RWPE2 (cell line): ENCODE data around the gene MPO.

ENCODE experiments used
- ATAC-seq: fragments of 200-7000 bp; cut with Tn5 transposase; 3 replicates; pipeline ENCODE4 v1.9.1; 2021; ENCODE audit warnings: low read depth
- DNase-seq: peaks from one replicate; pipeline ENCODE4 v3.0.0-alpha.2; 2020; ENCODE audit warnings: low spot score
- H3K27ac ChIP-seq: fragments of 450-650 bp; 2 replicates; pipeline ENCODE4 v1.5.1; 2017; ENCODE audit warnings: mild to moderate bottlenecking; ENCODE audit not compliant: poor library complexity, severe bottlenecking
- H3K27me3 ChIP-seq: fragments of 250-450 bp; sonication (Bioruptor Pico); 2 replicates; pipeline ENCODE4 v1.5.1; 2021; ENCODE audit warnings: mild to moderate bottlenecking, moderate library complexity; ENCODE audit not compliant: insufficient read depth, poor library complexity, severe bottlenecking
- H3K36me3 ChIP-seq: fragments of 250-450 bp; sonication (Bioruptor Pico); 2 replicates; pipeline ENCODE4 v1.5.1; 2020; ENCODE audit warnings: low read depth, mild to moderate bottlenecking, moderate library complexity
- H3K4me1 ChIP-seq: fragments of 250-450 bp; sonication (Bioruptor Pico); 2 replicates; pipeline ENCODE4 v1.5.1; 2021; ENCODE audit warnings: mild to moderate bottlenecking, moderate library complexity; ENCODE audit not compliant: insufficient read depth, poor library complexity, severe bottlenecking
- H3K4me3 ChIP-seq: fragments of 250-450 bp; sonication (Bioruptor Pico); 2 replicates; pipeline ENCODE4 v1.5.1; 2021; ENCODE audit warnings: mild to moderate bottlenecking, moderate library complexity; ENCODE audit not compliant: severe bottlenecking
- H3K9me3 ChIP-seq: fragments of 250-450 bp; sonication (Bioruptor Pico); 2 replicates; pipeline ENCODE4 v1.5.1; 2021; ENCODE audit warnings: mild to moderate bottlenecking, moderate library complexity; ENCODE audit not compliant: severe bottlenecking
- CTCF ChIP-seq: fragments of 450-650 bp; IDR thresholded peaks from one replicate; pipeline ENCODE4 v1.5.1; 2017; ENCODE audit warnings: mild to moderate bottlenecking, moderate library complexity; ENCODE audit not compliant: poor library complexity, severe bottlenecking

MPO gene

DNA sequence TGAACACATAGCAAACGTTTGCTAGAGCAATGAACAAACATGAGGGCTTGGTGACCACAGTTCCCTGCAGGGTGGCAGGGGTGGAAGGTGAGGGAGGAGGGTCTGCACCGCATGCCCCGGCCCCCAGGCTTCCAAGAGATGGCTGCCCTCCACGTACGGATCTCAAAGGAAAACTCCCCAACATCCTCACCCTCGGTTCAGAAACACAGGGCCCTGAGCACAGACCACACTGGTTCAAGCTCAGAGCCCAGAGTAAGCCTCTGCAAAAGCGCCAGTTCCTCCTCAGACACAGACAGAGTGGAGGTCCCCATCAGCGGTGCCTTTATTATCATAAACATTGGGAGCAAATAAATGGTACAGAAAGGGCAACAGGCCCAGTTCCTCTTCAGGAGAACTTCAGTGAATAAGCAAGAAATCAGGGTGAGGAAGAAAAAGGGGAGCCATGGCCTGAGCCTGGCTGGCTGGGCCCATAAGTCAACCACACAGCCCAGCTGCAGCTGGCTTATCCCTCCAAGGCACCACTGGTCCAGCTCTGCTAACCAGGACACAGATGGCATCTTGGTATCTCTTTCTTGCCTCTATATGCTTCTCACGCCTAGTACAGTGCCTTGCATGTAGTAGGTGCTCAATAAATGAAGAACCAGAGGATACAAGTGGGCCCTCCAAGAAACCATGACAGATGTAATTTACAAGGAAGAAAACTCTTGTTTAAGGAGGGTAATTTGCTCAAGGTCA lies 11.0 kb downstream of the MPO start:
- TF ChIP-seq CTCF: no peak
- no peak overlapping the region for H3K4me3 ChIP-seq

DNA sequence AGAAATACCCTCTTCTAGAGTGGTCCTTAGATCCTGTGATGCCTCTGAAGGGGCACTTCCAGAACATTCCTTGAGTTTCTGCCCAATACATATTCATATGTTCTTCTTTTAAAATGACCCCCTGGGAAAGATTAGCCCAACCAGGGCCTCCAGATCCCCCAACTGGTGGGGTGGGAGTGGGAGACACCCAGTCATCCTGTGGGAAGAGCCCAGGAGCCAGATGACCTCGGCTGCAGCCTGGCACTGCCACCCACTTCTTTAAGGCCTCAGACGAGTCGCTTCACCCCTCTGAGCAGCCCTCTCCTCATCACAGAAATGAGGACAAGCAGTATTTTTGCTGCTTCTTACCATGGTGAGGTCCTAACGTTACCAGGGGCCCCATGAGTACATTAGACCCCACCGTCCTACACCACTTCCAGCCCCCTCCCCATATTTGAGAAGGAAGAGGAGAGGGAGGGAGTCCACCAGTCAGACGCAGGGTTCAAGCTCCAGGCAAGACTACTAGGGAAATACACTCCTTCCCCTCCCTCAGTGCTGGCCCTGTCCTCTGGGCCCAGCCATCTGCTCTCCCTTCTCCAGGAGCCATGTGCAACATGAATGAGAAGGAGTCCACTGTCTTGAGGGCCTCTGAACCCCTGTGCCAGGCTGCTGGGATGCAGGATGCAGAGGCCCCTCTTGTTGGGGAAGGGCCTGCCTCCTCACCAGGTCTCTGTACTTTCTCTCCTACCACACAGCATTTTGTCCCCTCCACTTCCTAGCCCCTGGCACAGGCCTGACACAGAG lies 11.8 kb downstream of the MPO start:
- Histone ChIP-seq H3K4me1 (no peaks in the 10 kb centered on the region), H3K4me3 (no peak overlapping the region), H3K36me3 (no peaks in the 10 kb centered on the region), H3K27me3 (peaks cover 17% of the 10 kb centered on the region), H3K9me3 (no peaks in the 10 kb centered on the region), H3K27ac (no peak overlapping the region)
- ATAC-seq (no peak), DNase-seq (no peak)
- no peak for TF ChIP-seq CTCF

More for the DNA sequence above, 11.0 kb downstream of the MPO start:
- no peaks in the 10 kb centered on the region for H3K9me3 ChIP-seq
- H3K4me1 ChIP-seq: no peaks in the 10 kb centered on the region
- peaks cover 9% of the 10 kb centered on the region for H3K27me3 ChIP-seq
- no peak overlapping the region for H3K27ac ChIP-seq
- DNase-seq (no peak), ATAC-seq (no peak)
- no peaks in the 10 kb centered on the region for H3K36me3 ChIP-seq

- Histone ChIP-seq H3K4me3 (no peak overlapping the region), H3K4me1 (no peaks in the 10 kb centered on the region), H3K27ac (no peak overlapping the region), H3K9me3 (no peaks in the 10 kb centered on the region), H3K36me3 (no peaks in the 10 kb centered on the region), H3K27me3 (peaks cover 23% of the 10 kb centered on the region)
- DNase-seq: no peak
- TF ChIP-seq CTCF: no peak
- ATAC-seq: no peak
Measured at GRCh38 chr17:58268326-58268725, 12.4 kb downstream of the MPO start.

DNA sequence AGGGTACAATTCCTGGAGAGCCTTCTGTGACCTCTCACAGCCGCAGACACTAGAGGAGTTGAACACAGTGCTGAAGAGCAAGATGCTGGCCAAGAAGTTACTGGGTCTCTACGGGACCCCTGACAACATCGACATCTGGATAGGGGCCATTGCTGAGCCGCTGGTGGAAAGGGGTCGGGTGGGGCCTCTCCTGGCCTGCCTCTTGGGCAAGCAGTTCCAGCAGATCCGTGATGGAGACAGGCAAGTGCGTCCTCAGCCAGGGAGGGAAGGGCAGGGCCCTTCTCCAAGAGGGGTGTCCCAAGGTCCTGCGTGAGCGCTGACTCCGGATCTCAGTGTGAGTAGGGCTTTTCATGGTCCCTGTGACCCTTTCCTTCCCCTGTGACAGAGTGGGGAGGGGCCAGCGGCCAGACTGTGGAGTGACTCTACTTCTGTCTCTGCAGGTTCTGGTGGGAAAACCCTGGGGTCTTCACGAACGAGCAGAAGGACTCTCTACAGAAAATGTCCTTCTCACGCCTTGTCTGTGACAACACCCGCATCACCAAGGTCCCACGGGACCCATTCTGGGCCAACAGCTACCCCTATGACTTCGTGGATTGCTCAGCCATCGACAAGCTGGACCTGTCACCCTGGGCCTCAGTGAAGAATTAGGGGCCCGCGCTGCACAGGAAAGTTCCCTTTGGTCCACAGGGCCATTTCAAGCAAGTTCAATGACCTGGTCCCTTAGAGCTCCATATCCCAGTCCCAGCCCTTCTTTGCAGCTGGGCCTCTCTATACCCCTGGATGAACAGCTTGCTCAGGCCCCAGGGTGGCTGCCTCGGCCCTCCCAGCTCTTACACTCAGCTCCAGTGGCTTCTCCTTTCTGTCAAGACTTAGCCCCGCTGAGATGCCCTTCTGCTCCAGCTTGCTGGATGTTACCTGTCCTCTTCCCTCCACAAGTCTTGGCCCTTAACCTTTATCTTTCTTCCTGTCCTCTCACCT lies 13.1 kb downstream of the MPO start:
- no peak for DNase-seq
- no peak for ATAC-seq
- no peaks in the 10 kb centered on the region for H3K4me1 ChIP-seq

More for the DNA sequence above, 13.1 kb downstream of the MPO start:
- H3K9me3 ChIP-seq: no peaks in the 10 kb centered on the region
- H3K36me3 ChIP-seq: no peaks in the 10 kb centered on the region
- H3K27ac ChIP-seq: no peak overlapping the region
- peaks cover 30% of the 10 kb centered on the region for H3K27me3 ChIP-seq
- TF ChIP-seq CTCF: no peak
- H3K4me3 ChIP-seq: no peak overlapping the region
